ENCODE measurements around the gene SETMAR.
A peak's percentile ranks its signal among the peaks of the same experiment; 100 is the strongest.
"Not testable (repeated sequence)": the region's sequence is repeated elsewhere in the genome, so short reads cannot be mapped to it uniquely, and the experiment has no call there.

Gene SETMAR

DNA sequence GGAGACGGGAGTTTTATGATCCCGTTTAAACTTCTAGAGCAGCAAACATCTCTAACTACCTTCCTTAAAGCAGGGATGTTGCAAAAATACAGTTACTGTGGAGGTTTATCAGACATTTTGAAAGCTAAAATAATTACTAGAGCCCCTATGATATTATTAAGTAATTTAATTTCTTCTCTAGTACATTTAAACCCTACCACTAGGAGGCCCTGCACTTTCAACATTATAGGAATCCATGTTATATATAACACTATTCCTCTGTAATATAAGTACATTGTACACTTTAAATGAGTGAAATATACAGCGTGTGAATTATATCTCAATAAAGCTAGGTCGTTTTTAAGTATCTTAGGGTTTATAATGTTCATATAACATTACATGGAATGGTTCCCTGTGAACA lies 11.5 kb downstream of the SETMAR start:
- no peak for DNase-seq

DNA sequence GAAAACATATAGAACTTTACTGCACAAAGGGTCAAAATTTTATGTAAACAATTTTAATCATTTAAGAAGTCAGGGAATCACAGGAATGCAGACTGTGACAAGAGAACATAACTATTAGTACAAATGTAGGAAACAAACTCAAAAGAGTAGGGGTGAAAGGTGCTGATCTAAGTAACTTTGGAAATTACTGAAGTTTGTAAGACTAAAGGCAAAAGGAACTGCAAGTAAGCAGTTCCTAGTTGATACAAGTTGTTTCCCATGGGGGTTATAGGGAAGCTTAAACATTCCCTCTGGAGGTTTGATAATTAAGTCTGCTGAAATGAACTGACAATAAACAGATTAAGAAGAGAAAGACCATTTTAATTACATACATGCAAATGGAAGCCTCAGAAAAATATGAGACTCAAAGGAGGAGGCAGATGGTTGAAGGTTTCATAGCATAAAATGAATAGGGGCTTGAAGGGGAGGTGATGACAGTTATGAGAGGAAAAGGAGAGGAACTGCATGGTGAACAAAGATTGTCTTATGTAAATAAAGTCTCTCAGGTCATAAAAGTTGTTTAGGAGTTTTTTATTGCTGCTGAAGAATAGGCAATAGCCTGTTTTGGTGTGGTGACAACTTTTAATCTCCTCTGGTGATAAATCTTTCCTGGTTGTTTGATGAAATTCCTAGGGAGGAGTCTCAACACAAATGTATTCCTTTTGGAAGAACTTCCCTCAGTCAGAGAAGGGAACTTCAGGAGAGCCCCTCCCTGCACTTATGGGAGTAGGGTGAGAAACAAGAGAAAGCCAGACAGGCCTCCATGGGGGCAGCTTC lies 17.1 kb downstream of the SETMAR start:
- DNase-seq, result no peak

DNA sequence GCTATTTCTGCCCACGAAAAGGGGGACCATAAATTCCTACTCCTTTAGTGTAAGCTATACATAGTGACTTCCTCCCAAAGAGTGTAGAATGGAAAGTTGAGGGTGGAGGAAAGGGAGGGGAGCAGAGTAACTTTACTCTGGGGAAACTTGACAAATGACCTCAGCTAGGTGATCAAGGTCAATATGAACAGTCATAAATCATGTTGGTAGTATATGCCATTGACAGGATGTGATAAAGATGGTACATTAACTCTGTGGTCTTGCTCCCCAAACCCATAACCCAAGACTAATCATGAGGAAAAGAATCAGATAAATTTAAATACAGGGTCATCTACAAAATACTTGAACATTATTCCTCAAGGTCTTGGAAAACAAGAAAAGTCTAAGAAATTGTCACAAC lies 18.6 kb downstream of the SETMAR start:
- DNase-seq, result no peak

DNA sequence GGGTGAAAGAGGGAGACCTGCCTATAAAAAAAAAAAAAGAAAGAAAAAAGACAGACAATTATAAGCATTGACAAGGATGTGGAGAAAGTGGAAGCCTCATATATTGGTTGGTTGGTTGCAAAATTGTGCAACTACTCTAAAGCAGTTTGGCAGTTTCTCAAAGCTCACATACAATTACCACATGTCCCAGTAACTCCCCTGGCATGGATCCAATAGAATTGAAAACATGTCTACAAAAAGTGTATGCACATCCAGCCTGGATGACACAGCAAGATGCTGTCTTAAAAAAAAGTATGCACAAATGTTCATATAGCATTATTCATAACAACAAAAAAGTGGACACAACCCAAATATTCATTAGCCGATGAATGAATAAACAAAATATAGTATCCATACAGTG lies 19.5 kb downstream of the SETMAR start:
- no peak for DNase-seq

DNA sequence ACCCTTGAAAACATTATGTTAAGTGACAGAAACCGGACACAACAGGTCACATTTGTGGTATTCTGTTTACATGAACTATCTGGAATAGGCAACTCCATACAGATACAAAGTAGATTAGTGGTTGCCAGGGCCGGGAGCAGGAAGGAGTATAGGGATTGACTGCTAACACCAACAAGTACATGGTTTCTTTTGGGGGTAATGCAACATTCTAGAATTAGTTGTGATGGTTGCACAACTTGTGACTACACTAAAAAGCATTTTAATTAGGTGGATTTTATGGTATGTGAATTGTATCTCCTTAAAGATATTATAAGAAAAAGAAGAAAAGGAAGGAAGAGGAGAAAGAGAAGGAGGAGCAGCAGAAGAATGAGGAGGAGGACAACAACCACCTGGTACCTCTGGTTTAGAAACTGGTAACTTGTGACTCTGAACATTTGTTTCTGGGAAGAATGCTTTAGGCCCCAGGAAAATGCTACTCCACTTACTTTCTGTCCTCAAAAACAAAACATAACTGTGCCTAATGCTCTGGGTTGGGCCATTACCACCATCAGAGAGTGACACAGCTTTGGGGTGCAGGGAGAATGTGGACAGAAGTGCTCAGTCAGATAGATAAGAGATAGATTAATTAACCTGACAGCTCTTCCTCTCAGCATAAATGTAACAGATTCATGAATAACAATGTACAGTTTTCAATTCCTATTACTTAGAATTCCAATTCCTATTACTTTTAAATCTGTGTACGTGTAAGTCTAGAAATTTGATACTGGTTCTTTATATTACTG lies 20.3 kb downstream of the SETMAR start:
- DNase-seq, result no peak

DNA sequence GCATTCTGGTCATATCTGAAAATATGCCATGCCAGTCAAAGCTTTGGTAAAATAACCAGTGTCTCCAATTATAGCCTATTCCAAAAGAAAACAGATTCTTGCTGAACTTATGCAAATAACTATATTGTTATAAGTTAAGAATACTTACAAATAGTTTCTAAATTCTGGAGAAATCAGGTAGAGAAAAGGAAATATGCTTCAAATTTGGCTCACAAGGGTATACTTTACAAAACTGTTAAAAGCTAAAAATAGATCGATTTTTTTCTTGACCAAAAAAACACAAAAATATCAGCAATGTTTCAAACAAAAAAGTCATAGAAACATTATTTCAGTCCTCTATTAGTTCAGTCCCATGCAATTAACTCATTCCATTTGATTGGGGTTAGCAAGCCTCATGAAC lies 23.7 kb downstream of the SETMAR start:
- DNase-seq, result no peak

DNA sequence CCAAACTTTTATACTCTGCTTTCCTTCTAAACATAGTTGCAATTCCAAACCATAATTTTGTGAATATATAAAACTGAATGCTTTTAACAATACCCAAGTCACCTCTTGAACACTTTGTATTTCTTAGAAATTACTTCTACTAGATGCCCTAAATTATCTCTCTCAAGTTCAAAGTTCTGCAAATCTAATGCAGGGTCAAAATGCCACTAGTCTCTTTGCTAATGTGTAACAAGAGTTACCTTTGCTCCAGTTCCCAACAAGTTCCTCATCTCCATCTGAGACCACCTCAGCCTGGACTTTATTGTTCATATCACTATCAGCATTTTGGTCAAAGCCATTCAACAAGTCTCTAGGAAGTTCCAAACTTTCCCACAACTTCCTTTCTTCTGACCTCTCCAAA lies 26.6 kb downstream of the SETMAR start:
- DNase-seq, result not testable (repeated sequence)

DNA sequence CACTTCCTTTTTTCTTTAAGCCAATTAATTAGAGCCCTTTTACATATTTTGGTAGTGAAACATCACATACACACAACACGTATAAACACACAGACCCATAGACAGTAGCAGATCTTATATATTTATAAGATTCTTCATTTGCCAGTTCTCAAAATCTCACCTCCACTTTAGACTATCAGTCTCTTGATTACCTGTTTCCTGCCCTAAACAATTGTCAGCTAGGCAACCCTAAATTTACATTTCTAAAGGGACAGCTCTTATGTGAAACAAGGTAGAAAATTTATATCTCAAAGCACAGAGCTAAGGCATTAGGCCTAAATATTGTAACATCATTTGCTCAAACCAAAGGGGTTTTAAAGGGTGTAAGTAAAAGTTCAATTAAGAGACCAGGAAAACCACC lies 28.9 kb downstream of the SETMAR start:
- DNase-seq, result no peak

DNA sequence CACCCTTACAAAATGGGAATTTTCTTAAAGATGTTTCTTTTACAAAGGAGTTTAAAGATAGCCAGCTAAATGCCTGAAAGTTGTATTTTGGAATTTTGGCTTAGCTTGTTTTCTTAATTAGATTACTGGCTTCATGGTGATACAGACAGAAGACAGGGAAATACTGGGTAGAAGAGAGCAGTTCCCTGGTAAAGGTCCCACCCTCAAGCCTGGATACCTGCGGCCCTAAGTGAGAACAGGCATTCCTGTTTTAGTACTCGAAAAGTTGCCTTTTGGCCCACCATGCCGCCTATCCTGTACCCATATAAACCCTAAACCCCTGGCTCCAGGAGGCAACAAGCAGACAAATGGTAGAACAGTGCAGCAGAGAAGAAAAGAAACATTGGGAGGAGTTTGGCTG lies 29.4 kb downstream of the SETMAR start:
- no peak for DNase-seq

DNA sequence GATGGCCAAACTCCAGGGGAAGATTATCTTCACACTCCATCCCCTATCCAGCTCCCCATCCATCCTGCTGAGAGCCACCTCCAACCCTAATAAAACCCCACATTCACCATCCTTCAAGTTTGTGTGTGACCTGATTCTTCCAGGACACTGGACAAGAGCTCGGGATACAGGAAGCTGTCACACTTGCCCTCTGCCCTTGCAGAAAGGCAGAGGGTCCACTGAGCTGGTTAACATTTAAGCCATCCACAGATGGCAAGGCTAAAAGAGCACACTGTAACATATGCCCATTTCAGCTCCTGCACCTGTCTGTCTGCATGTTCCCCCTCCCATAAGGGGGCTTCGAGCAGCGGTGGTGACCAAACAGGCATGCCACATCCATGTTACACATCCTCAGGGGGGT lies 29.8 kb downstream of the SETMAR start:
- no peak for DNase-seq

DNA sequence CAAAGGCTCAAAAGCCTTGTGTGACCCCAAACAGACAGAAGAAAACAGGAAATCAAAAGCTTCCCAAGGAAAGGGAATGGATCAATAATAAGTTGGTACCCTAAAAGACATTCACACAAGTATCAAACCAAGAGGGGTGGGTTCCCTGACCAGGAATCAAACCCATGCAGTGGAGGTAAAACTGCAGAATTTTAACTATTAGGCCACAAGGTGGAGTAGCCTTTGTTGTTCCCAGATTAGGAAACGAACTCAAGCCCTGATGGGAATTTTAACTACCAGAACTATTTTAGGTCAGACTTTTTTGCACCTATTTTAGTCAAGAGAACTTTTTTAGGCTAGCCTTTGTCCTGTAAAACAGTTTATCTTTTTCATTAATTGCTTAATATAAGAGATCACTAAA lies 31.4 kb downstream of the SETMAR start:
- no peak for DNase-seq

DNA sequence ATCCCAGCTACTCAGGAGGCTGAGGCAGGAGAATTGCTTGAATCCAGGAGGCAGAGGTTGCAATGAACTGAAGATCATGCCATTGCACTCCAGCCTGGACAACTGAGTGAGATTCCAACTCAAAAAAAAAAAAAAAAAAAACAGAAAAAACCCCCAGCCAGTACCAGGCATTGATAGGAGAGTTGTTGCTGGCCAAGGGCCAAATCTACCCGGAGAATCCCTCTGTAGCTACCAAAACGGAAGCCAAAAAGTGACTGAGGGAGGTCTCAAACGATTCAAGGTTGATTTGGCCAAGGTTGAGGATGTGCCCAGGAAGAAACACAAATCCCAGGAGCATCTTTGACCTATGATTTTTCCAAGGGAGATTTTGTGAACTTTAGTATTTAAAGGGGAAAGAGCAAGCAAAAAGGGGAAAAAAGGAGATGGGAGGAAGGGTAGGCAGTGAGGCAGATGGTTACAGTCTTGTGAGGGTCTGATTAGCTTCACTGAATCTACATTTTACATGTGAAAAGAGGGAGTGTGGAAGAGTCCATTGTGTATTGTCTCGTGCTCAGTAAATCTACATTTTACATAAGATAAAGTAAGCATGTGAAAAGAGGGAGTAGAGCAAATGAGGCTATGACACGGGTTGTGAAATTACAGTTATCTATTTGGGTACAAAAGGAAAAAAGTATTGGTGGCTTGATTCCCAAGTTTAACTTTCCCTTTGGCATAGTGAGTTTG lies 32.8 kb downstream of the SETMAR start:
- DNase-seq, result no peak

DNA sequence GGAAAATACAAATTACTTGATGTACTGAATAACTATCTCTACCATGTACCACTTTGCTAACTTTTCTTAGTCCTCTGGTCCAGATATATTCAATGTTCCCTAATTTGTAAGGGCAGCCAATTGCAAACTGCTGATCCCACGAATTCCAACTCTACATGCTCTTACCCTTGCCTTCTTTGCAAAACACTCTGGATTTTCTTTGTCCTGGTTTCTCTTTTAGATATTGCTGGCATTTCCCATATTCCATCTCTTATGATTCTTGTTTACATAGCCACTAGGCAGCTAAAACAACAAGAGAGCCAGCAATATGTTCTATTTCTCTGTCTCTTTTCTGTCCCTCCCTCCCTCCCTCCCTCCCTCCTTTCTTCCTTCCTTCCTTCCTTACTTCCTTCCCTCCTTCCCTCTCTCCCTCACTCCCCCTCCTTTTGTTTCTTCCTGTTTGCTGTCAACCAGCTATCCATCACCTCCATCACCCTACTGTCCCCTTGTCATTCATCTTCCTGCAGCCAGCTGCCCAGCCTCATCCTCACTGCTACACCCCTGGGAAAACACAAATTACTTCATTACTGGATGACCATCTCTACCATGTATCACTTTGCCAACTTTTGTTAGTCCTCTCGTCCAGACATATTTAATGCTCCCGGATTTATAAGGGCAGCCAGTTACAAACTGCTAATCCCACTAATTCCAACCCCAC lies 33.8 kb downstream of the SETMAR start:
- no peak for DNase-seq

DNA sequence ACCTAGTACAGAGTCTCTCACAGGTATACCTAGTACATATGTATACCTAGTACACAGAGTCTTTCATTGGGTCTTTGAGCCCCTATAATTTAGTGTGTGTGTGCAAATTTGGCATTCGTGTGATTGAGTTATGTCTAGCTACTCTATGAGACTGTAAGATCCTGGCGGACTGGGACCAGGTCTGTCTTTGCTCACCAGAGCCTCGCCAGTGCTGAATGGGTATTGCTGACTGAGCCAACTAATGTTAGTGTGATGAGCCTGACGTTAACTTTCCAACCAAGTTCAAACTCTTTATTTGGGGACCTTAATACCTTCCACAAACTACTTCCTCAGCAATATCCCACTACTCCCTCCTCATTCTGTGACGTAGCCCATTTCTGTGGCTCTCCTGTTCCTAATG lies 35.6 kb downstream of the SETMAR start:
- DNase-seq, result no peak

DNA sequence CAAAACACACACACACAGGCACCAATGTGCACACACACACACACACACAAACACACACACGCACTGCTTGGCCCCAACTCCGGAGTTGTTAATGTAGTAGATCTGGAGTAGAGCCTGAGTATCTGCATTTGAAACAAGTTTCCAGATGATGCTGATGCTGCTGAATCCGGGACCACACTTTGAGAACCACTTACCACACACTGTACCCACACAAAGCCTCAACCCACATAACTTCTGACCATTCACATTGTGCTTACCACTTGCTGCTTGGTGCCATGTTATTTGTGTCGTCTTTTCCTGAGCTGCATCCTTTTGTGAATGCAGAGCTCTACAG lies 36.9 kb downstream of the SETMAR start:
- no peak for DNase-seq

DNA sequence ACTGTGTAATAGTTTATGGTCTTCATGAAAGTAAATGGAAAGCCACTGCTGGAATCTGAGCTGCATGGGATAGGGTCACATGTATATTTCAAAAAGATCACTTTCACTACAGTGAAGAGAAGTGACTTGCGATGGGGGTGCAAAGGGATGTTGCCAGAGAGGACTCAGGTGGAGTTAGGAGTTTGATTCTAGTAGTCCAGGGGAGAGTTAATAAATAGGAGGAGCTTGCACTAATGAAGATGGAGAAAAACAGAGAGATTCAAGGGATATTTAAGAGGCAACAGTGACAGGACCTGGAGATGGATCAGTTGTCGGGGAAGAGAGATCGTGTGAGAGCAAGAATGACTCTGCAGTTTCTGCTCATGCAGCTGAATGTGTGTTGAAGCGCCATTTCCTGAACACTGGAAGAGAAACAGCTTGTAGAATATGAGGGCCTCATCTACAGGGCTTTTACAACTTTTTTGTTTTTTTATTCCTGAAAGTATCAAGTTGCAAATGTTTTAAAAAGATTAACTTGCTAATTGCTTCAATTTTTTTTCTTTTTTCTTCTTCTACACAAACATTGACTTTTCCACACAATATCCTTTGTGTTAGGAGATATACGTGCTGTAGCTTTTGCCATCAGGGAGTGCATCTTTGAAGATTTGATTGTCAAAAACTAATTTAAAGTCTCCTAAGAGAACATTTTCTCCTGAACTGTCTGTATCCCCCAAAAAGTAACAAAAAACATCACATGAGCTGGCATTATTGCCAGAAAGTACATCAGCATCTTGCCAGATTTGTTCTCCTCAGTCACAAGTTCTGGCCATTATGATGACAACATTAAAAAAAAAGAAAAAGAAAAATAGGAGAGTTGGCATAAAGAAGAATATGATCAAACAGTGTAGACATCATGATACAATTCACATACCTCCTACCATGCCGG lies 37.5 kb downstream of the SETMAR start:
- no peak for DNase-seq

DNA sequence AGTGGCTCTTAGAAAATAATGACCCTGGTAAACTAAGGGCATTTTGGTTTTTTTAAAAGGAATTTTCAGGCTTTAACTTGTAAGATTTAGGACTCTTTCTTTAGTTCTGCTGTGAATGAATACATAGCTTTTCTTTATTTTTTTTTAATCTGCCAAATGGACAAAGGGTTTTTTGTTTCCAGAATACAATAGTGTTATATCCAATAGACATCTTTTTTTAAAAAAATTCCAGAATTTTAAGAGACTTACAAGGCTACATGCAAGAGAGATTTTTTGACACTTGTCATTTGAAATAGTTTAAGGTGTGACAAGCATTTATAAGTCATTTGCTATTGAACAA lies 38.1 kb downstream of the SETMAR start:
- no peak for DNase-seq

DNA sequence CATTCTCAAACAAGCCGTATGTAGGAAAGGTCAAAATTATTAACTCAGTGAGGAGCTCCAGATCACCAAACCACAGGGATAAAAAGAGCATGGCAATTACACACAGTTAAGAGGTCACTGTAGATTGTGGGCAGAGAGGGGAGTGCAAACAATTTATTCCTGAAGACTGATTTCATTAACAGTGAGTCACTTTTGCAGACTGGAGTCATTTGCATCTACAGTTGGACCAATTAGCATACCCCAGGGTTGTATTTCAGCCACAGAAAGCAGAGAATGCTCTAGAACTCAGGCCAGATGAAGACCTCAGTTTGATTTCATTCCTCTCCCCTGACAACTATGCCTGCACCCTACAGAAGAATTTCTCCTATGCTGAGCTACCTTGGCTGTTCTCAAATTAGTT lies 40.1 kb downstream of the SETMAR start:
- no peak for DNase-seq

DNA sequence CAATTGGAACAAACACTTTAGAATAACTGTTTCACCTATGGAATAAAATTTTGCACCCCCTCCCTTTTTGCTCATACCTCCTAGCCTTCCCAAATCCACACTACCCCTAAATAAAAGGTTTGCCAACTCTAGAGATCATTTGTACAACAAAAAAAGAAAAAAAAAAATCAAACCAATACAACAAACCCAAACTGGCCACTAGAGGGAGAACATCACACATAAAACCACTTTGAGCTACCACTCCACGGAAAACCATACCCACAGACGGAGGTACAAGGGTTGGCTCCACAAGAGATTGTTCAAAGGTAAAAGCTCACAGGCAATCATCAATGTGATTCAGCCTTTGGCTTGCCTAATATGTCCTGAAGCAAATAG lies 47.6 kb downstream of the SETMAR start:
- peak; percentile 10 for DNase-seq

DNA sequence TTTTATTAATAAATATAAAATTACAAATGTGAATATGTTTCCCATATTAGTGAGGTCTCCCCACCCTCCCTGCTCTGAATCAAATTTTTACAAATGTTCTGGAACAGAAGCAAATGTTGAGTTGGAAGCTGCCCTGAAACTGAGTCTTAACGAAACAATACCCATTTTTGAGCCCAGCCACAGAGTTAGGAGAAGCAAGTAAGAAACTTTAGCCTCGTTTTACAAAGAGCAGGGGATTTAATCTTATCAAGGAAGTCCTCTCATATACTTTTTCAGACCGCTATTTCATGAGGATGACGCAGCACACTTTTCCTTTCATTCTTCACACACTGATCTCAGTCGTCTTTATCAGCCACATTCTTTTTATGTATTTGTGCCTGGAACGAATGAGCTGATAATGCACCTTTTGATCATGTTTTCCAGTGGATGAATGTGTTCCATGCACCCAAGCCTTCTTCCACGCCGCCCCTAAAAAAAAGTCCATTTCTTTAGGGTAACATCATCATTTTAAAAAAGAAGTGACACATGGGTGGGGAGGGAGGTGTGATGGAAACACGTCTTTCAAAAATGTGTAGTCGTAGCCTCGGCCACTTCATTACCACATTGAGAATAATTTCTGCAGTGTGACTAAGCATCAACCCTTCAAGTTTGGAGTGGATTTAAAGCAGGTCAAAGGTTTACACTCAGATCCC lies 48.1 kb downstream of the SETMAR start:
- DNase-seq, result no peak

DNA sequence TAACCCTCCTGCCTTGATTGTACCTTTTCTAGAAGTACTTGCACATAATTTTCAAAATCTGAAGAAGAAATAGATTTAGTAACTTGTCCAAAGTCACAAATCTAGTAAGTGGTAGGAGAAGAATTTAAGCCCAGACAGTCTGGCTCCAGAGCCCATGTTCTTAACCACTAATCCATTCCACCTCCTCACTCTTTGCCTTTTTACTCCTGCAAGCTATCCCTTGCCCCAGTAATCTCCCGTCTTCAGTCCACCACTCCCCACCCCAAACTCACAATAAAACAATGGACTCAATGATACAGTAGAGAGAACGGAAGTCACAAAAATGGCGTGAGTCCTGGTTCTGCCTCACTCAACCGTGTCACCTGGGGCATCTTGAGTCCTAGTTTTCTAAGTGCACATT lies 48.7 kb downstream of the SETMAR start:
- no peak for DNase-seq
